Psoas muscle (tissue), 8 donors: ENCODE data around the gene MBP. TPM values are rescaled to one million over a fixed set of nuclear protein-coding genes. Genes with fewer than 3 reads are reported as not detected.

Source experiments
- ATAC-seq, 4 donors: fragments of 200-7000 bp; cut with Tn5 transposase; one replicate each; pipeline ENCODE4 v1.9.1; 2020; ENCODE audit warnings: moderate library complexity in 3 of 4, mild to moderate bottlenecking in 2 of 4
- DNase-seq, 2 donors: peaks; one replicate each; pipeline ENCODE4 v3.0.0-alpha.2; 2020
- H3K27ac ChIP-seq: fragments of 200-600 bp; one replicate; pipeline ENCODE4 v1.8.0; 2022
- H3K27me3 ChIP-seq, 3 donors: fragments of 200-600 bp in 1 of 3; one replicate each; pipeline versions ENCODE4 v1.6.1 to v1.8.0; 2013 to 2022; ENCODE audit warnings: low read length in 2 of 3, mild to moderate bottlenecking in 2 of 3, moderate library complexity in 1 of 3; ENCODE audit not compliant: insufficient read depth in 3 of 3
- H3K36me3 ChIP-seq, 2 donors: fragments of 200-600 bp in 1 of 2; one replicate each; pipeline versions ENCODE4 v1.6.1 to v1.8.0; 2013 to 2022; ENCODE audit warnings: low read depth in 1 of 2, mild to moderate bottlenecking in 1 of 2, moderate library complexity in 1 of 2; ENCODE audit not compliant: insufficient read depth in 1 of 2
- H3K4me1 ChIP-seq: fragments of 200-600 bp; one replicate; pipeline ENCODE4 v1.8.0; 2022
- H3K4me3 ChIP-seq: fragments of 200-600 bp; one replicate; pipeline ENCODE4 v1.8.0; 2022; ENCODE audit warnings: mild to moderate bottlenecking
- H3K9me3 ChIP-seq: fragments of 200-600 bp; one replicate; pipeline ENCODE4 v1.8.0; 2022
- CTCF ChIP-seq: fragments of 200-600 bp; IDR thresholded peaks from one replicate; pipeline ENCODE4 v1.8.0; 2022; ENCODE audit warnings: antibody characterized with exemption
- WGBS, 3 donors: extraction: QIAGEN DNeasy Blood & Tissue Kit; methylation state at CpG; one replicate each; pipeline versions ENCODE4 v1.1.6 to v1.1.7; 2013; 5-methylcytosine and 5-hydroxymethylcytosine counted together
- intact Hi-C, 2 donors: fragments of 100-400 bp; cut with DNase I; formaldehyde crosslinking; loops; one replicate each; pipeline versions ENCODE4 v1.11.0 to v1.14.2; 2022
- polyA plus RNA-seq, 3 donors: library from polyadenylated mRNA; stranded (reverse); fragments of 200-250 nt; gene quantifications; one replicate each; pipeline ENCODE4 v1.2.3, GENCODE V29; 2013
- total RNA-seq, 4 donors: library from RNA; stranded (reverse); fragmentation: NEBNext Ultra II Directional in 2 of 4; extraction: Animal tissue kit (Norgen Biotek cat#: 25700) in 2 of 4; gene quantifications; one replicate each; pipeline versions ENCODE4 v1.2.1 to v1.2.4, GENCODE V29; 2021 to 2023
- donor health status: healthy with polysubstance abuse.
- donor health status: DM: no; HTN: no; CAD: no; lungs with moderate emphysema.
- donor health status: Bipolar disorder and iron deficiency.
- donor health status: healthy.
- donor health status: DM: yes; HTN: yes; CAD: no.
- donor health status: DM: no; HTN: no; CAD: no.
- donor health status: DM: no; HTN: no; CAD: no.
- donor health status: DM: yes; HTN: yes; CAD: no.

The MBP gene
- total and polyA plus RNA-seq, 7 donors, result 16.4 to 88.2 (median 51.6) TPM

- intact Hi-C loops, result no loop called here
- Histone ChIP-seq H3K4me3 (no peak overlapping the region), H3K27me3 (no peaks in the 10 kb centered on the region), H3K4me1 (peaks cover 12% of the 10 kb centered on the region), H3K9me3 (no peaks in the 10 kb centered on the region), H3K27ac (no peak overlapping the region), H3K36me3 (peaks cover 3 to 53% of the 10 kb centered on the region in 2 donors)
- DNase-seq (no peak), ATAC-seq (no peak)
- 95 to 97% (median 97%) methylated on average over 11 of the region's 11 CpGs for WGBS, 3 donors
- TF ChIP-seq CTCF, result no peak
Measured at GRCh38 chr18:76936877-76937276, 195.7 kb downstream of the MBP start.

- Histone ChIP-seq H3K4me1 (peaks cover 17% of the 10 kb centered on the region), H3K9me3 (no peaks in the 10 kb centered on the region), H3K27me3 (no peaks in the 10 kb centered on the region), H3K36me3 (peaks cover 3 to 53% of the 10 kb centered on the region in 2 donors), H3K27ac (no peak overlapping the region), H3K4me3 (no peak overlapping the region)
- intact Hi-C loops, result no loop called here
- no peak for TF ChIP-seq CTCF
- DNase-seq (no peak), ATAC-seq (peak in 2 of 4 donors; percentile 19 to 23)
- WGBS, 3 donors, result 90 to 93% (median 91%) methylated on average over 18 of the region's 18 CpGs
Measured at GRCh38 chr18:76935722-76936337, 196.8 kb downstream of the MBP start.

GRCh38 chr18:76932026-76932819 lies 200.4 kb downstream of the MBP start:
- H3K36me3 ChIP-seq, result peaks cover 0 to 58% of the 10 kb centered on the region in 2 donors
- H3K27ac ChIP-seq, result peak overlapping the region; percentile 85
- DNase-seq, result peak; percentile 76 to 88
- H3K27me3 ChIP-seq, result no peaks in the 10 kb centered on the region
- peak; percentile 97 to 99 (median 98) for ATAC-seq
- H3K4me1 ChIP-seq, result peaks cover 20% of the 10 kb centered on the region
- 33 to 53% (median 51%) methylated on average over 11 of the region's 11 CpGs for WGBS, 3 donors
- no peaks in the 10 kb centered on the region for H3K9me3 ChIP-seq
- no peak overlapping the region for H3K4me3 ChIP-seq
- intact Hi-C loops, result loop anchor here in 1 of 2 donors (5.0 kb wide), 1 partner anchor 130 kb away; no protein-coding TSS in a partner anchor
- no peak for TF ChIP-seq CTCF

GRCh38 chr18:76931171-76931570 lies 201.4 kb downstream of the MBP start:
- DNase-seq (no peak), ATAC-seq (no peak)
- peaks cover 22% of the 10 kb centered on the region for H3K4me1 ChIP-seq
- 66 to 80% (median 67%) methylated on average over 6 of the region's 6 CpGs for WGBS, 3 donors
- H3K27ac ChIP-seq, result peak overlapping the region; percentile 85
- TF ChIP-seq CTCF, result no peak
- peaks cover 0 to 56% of the 10 kb centered on the region in 2 donors for H3K36me3 ChIP-seq
- no peak overlapping the region for H3K4me3 ChIP-seq
- no peaks in the 10 kb centered on the region for H3K27me3 ChIP-seq
- intact Hi-C loops, result loop anchor here in 1 of 2 donors (5.0 kb wide), 1 partner anchor 131 kb away; no protein-coding TSS in a partner anchor
- H3K9me3 ChIP-seq, result no peaks in the 10 kb centered on the region

Other genes with a start within 250 kb of the MBP start
- under 1 TPM in 1 of 4 donors, not detected in 3; 0.02 TPM for gene GALR1, start 117.1 kb upstream of the MBP start, total RNA-seq
- under 1 TPM in 1 of 3 donors, not detected in 2; under 0.01 TPM for gene GALR1, start 117.1 kb upstream of the MBP start, polyA plus RNA-seq